Measurements from ENCODE around the gene CASKIN1.

CASKIN1 gene

DNA sequence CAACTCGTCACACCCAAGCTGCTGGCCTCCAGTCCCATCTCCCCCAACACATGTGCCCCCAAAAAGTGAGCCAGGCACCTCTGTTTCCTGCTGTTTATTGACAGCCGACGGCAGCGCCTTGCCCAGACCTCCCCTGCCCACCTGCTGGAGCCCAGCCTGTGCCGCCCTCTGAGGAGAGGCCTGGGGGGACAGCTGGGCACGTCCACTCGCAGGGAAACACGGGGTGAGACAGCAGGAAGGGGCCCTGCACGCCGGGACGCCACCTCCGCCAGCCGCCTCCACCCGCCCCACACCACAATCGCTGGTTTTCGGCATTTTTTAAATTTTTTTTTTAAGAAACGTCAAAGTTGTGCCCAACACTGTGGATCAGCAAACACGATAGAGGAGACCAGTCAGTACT, 19.3 kb downstream of the CASKIN1 start:
- H3F3A ChIP-seq (ENCODE audit: low read depth): no peaks in the 10 kb centered on the region
- no peaks in the 10 kb centered on the region for H3K9me2 ChIP-seq (replicated peaks; ENCODE audit: low read depth, low read length)
- H3K79me2 ChIP-seq (ENCODE audit: insufficient read depth, low read length): no peaks in the 10 kb centered on the region
- no peak overlapping the region for H3K4me3 ChIP-seq (ENCODE audit: low read length, poor library complexity, severe bottlenecking)
- no peaks in the 10 kb centered on the region for H3K4me1 ChIP-seq (ENCODE audit: insufficient read depth, low read length, poor library complexity, severe bottlenecking)
- no peak overlapping the region for H3K9ac ChIP-seq (ENCODE audit: low read depth, low read length, poor library complexity, severe bottlenecking)
- no peak overlapping the region for H3K4me2 ChIP-seq (ENCODE audit: low read depth, low read length, poor library complexity, severe bottlenecking)
- H3K36me3 ChIP-seq (ENCODE audit: insufficient read depth, low read length): no peaks in the 10 kb centered on the region; the same call in 1 of the 2 replicates
- no peaks in the 10 kb centered on the region for H3K9me3 ChIP-seq (ENCODE audit: insufficient read depth, low read depth, low read length)
- TF ChIP-seq EZH2phosphoT487 (IDR thresholded peaks at IDR 0.05; ENCODE audit: borderline replicate concordance): no peak
- TF ChIP-seq, protein P1, sequence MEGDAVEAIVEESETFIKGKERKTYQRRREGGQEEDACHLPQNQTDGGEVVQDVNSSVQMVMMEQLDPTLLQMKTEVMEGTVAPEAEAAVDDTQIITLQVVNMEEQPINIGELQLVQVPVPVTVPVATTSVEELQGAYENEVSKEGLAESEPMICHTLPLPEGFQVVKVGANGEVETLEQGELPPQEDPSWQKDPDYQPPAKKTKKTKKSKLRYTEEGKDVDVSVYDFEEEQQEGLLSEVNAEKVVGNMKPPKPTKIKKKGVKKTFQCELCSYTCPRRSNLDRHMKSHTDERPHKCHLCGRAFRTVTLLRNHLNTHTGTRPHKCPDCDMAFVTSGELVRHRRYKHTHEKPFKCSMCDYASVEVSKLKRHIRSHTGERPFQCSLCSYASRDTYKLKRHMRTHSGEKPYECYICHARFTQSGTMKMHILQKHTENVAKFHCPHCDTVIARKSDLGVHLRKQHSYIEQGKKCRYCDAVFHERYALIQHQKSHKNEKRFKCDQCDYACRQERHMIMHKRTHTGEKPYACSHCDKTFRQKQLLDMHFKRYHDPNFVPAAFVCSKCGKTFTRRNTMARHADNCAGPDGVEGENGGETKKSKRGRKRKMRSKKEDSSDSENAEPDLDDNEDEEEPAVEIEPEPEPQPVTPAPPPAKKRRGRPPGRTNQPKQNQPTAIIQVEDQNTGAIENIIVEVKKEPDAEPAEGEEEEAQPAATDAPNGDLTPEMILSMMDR (conservative IDR thresholded peaks at IDR 0.05; ENCODE audit: low read length): no peak
- H2AFZ ChIP-seq (ENCODE audit: low read length): no peak overlapping the region
- no peaks in the 10 kb centered on the region for H4K20me1 ChIP-seq (ENCODE audit: insufficient read depth, low read length, poor library complexity, severe bottlenecking)
- no peaks in the 10 kb centered on the region for H3K27me3 ChIP-seq (ENCODE audit: insufficient read depth, low read length, poor library complexity, severe bottlenecking)

DNA sequence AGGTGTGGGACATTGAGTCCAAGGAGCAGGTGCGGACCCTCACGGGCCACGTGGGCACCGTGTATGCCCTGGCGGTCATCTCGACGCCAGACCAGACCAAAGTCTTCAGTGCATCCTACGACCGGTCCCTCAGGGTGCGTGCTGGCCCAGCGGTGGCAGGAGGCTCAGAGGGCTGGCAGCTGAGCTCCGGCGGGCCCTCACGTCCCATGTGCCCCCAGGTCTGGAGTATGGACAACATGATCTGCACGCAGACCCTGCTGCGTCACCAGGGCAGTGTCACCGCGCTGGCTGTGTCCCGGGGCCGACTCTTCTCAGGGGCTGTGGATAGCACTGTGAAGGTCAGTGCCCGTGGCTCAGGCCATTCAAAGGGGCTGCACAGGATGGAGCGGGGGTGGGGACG, 20.4 kb downstream of the CASKIN1 start:
- Histone ChIP-seq H3K4me2 (ENCODE audit: low read depth, low read length, poor library complexity, severe bottlenecking) (no peak overlapping the region), H3K36me3 (ENCODE audit: insufficient read depth, low read length) (no peaks in the 10 kb centered on the region; the same call in 1 of the 2 replicates)
- no peak for TF ChIP-seq EZH2phosphoT487 (IDR thresholded peaks at IDR 0.05; ENCODE audit: borderline replicate concordance)
- TF ChIP-seq, protein P1 (conservative IDR thresholded peaks at IDR 0.05; ENCODE audit: low read length): no peak

DNA sequence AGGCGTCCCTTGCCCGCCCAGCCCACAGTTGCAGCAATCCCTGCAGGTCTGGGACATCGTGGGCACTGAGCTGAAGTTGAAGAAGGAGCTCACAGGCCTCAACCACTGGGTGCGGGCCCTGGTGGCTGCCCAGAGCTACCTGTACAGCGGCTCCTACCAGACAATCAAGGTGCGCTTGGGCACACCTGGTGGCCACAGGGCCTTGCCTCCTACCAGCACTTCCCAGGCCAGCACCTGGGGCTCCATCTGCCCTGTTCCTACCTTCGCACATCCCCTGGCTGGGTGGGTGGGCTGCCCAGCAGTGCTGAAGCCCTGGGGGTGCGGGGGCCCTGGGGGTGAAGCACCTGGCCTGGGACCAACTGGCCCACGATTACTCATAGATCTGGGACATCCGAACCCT, 21.0 kb downstream of the CASKIN1 start:
- Histone ChIP-seq H3K36me3 (ENCODE audit: insufficient read depth, low read length) (no peaks in the 10 kb centered on the region; the same call in 1 of the 2 replicates), H3K9me2 (replicated peaks; ENCODE audit: low read depth, low read length) (no peaks in the 10 kb centered on the region), H3K27me3 (ENCODE audit: insufficient read depth, low read length, poor library complexity, severe bottlenecking) (no peaks in the 10 kb centered on the region), H3K9me3 (ENCODE audit: insufficient read depth, low read depth, low read length) (no peaks in the 10 kb centered on the region), H3K4me2 (ENCODE audit: low read depth, low read length, poor library complexity, severe bottlenecking) (no peak overlapping the region), H3K4me1 (ENCODE audit: insufficient read depth, low read length, poor library complexity, severe bottlenecking) (no peaks in the 10 kb centered on the region), H2AFZ (ENCODE audit: low read length) (no peak overlapping the region), H3K4me3 (ENCODE audit: low read length, poor library complexity, severe bottlenecking) (no peak overlapping the region), H3K9ac (ENCODE audit: low read depth, low read length, poor library complexity, severe bottlenecking) (no peak overlapping the region), H3F3A (ENCODE audit: low read depth) (no peaks in the 10 kb centered on the region), H4K20me1 (ENCODE audit: insufficient read depth, low read length, poor library complexity, severe bottlenecking) (no peaks in the 10 kb centered on the region), H3K79me2 (ENCODE audit: insufficient read depth, low read length) (no peaks in the 10 kb centered on the region)
- TF ChIP-seq, protein P1 (conservative IDR thresholded peaks at IDR 0.05; ENCODE audit: low read length): no peak

More for the DNA sequence above, 20.4 kb downstream of the CASKIN1 start:
- Histone ChIP-seq H3K27me3 (ENCODE audit: insufficient read depth, low read length, poor library complexity, severe bottlenecking) (no peaks in the 10 kb centered on the region), H3K9me2 (replicated peaks; ENCODE audit: low read depth, low read length) (no peaks in the 10 kb centered on the region), H3K79me2 (ENCODE audit: insufficient read depth, low read length) (no peaks in the 10 kb centered on the region), H3K9me3 (ENCODE audit: insufficient read depth, low read depth, low read length) (no peaks in the 10 kb centered on the region), H4K20me1 (ENCODE audit: insufficient read depth, low read length, poor library complexity, severe bottlenecking) (no peaks in the 10 kb centered on the region), H3F3A (ENCODE audit: low read depth) (no peaks in the 10 kb centered on the region), H3K4me3 (ENCODE audit: low read length, poor library complexity, severe bottlenecking) (no peak overlapping the region), H2AFZ (ENCODE audit: low read length) (no peak overlapping the region), H3K9ac (ENCODE audit: low read depth, low read length, poor library complexity, severe bottlenecking) (no peak overlapping the region), H3K4me1 (ENCODE audit: insufficient read depth, low read length, poor library complexity, severe bottlenecking) (no peaks in the 10 kb centered on the region)
